HUDEP-2 (cell line): ENCODE measurements around the gene PROCA1.

Experiments
- DNase-seq, 76 experiments: peaks; one replicate each; lab custom pipeline; 2025; ENCODE audit not compliant: unreplicated experiment in 76 of 76; lab: John Stamatoyannopoulos, UW

PROCA1 gene

DNA sequence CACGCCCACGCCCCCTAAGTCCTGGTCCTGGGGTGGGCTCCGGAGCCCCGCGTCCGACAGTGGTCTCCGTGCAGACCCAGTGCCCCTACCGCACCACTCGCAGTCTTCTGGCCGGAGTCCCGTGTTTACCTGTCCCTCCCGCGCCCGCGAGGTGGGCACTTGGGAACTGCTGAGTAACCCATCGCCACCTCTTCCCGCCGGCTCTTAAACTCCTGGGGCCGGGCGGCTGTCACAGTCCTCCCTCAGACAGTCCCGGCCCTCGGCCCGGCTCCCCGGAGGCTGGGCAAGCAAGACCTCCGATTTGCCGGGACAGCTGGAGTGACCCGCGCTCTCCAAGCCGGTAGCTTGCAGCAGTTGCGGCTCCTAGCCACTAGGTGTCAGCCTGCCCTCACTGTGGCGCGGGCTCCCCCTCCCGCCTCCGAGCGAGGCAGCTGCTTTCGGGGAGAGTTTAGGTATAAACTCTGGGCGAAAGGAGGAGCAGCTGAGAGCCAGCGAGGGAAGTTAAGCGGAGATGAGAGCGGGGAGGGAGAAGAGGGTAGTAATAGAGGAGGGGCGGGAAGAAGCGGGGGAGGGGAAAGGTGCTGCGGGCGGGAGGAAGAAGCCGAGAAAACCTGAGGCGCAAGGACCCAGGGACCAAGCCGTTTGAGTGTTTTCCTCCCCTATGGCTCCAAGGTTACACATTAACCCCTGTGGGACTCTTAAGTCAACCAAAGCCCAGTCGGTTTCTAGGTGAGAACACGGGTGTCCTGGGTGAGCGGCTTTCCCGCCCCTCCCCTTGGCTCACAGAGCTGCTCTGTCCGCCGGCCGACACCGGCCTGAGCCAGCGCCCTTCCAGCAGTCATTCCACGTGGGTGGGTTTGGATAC is 15.2 kb upstream of the PROCA1 start:
- peak in 74 of 76 experiments; percentile 40 to 93 (median 87) for DNase-seq

DNA sequence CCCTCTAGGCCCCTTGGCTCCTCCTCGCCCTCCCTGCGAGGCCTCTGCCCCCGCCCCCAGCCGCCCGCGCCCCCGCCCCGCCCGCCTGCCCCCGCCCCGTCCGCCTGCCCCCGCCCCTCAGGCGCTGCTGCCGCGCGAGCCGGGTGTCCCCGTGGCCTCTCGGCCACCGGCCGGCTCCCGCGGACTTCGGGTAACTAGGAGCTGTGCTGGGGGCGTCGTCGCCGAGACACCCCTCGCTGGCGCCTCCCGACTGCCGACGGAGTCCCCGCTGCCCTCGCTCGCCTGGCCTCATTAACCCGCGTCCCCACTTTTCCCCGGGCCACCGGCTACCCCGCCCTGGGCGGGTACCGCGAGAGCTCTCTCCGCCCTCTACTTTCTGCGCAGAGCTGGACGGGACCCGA is 14.5 kb upstream of the PROCA1 start, which contains the start of gene TLCD1:
TLCD1 (minus strand) TSS at position 8 of the 401 bp plus-strand sequence. CDS start 136 bp downstream, outside the sequence.
- peak in 69 of 76 experiments; percentile 3 to 90 (median 67) for DNase-seq

DNA sequence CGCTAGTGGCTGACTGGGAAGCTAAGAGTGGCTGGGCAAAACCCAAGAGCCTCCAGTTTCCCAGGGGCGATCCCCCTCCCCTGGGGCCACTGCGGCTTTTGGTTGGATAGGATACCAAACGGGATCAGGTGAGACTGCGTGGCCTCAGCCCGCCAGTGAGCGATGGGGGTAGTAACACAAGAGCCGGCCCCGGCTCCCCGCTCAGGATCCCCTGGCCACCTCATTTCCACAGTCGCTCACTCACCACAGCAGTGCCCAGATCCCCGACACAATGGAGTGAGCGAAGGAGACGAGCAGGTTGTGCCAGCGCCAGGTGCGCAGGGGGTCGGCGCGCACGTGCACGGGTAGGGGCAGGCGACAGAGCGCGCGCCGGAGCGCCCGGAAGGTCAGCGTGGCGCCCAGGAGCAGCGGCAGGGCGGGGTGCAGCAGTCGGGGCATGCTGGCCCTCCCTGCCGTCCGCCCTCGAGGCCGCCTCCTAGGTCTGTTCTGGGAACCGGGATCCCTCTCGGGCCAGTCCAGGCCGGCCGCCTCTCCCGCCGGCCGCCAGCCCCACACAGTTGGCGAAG is 14.1 kb upstream of the PROCA1 start:
- peak in 55 of 76 experiments; percentile 22 to 85 (median 59) for DNase-seq

GRCh38 chr17:28725166-28725659 is 13.5 kb upstream of the PROCA1 start:
- peak in 41 of 76 experiments; percentile 17 to 89 (median 49) for DNase-seq

- peak in 7 of 76 experiments; percentile 2 to 52 (median 18) for DNase-seq
Observed at GRCh38 chr17:28724500-28725165, 12.9 kb upstream of the PROCA1 start.

GRCh38 chr17:28723836-28724499 is 12.3 kb upstream of the PROCA1 start:
- DNase-seq: peak in 1 of 76 experiments; percentile 36

- DNase-seq: no peak
Observed at GRCh38 chr17:28723159-28723835, 11.6 kb upstream of the PROCA1 start.

- DNase-seq: no peak
Observed at GRCh38 chr17:28722417-28723158, 10.9 kb upstream of the PROCA1 start.

DNA sequence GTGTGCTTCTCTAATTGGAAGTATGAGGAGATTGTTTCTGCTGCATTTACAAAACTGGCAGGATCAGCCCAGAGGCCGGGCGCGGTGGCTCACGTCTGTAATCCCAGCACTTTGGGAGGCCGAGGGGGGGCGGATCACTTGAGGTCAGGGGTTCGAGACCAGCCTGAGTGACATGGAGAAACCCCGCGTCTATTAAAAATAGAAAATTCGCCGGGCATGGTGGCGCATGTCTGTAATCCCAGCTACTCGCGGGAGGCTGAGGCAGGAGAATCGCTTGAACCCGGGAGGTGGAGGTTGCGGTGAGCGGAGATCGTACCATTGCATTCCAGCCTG is 9.3 kb upstream of the PROCA1 start:
- peak in 1 of 76 experiments; percentile 27 for DNase-seq

GRCh38 chr17:28720247-28720996 is 8.7 kb upstream of the PROCA1 start:
- DNase-seq: peak in 13 of 76 experiments; percentile 11 to 59 (median 24)

DNA sequence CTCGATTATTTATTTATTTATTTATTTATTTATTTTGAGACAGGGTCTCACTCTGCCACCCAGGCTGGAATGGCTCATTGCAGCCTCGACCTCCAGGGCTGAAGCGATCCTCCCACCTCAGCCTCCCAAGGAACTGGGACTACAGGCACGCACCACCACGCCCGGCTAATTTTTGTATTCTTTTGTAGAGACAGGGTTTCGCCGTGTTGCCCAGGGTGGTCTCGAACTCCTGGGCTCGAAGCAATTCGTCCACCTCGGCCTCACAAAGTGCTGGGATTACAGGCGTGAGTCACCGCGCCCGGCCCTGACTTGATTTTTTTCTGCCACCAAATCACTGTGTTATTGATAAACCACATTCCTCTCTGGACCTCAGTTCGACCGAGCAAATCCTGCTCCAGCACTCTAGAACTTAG is 7.3 kb upstream of the PROCA1 start:
- peak in 4 of 76 experiments; percentile 43 to 68 (median 56) for DNase-seq

DNA sequence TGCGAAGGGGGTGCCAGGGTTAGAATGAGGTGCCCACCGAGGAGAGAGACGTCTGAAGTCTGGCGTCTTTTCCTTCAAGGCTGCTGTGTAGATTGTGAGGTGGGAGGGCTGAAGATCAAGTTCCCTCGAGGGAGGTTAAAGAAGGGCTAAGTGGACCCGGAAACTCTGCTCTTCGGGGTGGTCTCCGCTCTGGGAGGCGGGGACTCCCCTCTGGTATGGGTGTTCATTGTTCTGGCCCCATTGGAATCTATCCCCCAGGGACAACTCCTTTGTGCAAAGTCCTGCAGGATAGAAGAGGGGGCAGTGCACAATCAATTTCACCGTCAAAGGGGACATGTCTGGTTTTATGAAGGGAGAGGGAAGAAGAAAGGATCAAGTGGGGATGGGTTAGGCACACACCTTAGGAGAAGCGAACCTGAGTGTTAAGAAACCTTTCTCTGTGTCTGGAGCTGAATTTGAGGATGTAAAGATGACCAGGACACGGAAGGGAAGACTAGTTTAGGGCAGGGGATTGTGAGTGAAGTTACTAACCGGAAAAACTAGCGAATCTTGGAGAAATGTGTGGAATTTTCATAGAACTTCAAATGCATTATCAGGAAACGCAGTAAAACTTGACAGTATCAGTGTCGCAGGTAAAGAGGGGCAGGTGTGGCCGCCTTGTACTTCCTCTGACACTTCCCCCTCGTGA is 6.8 kb upstream of the PROCA1 start:
- no peak for DNase-seq

GRCh38 chr17:28717578-28718332 is 6.1 kb upstream of the PROCA1 start, which contains the start of gene RAB34:
RAB34 (minus strand) TSS chr17:28717868; CDS start chr17:28717266, 602 bp downstream.
- no peak for DNase-seq

DNA sequence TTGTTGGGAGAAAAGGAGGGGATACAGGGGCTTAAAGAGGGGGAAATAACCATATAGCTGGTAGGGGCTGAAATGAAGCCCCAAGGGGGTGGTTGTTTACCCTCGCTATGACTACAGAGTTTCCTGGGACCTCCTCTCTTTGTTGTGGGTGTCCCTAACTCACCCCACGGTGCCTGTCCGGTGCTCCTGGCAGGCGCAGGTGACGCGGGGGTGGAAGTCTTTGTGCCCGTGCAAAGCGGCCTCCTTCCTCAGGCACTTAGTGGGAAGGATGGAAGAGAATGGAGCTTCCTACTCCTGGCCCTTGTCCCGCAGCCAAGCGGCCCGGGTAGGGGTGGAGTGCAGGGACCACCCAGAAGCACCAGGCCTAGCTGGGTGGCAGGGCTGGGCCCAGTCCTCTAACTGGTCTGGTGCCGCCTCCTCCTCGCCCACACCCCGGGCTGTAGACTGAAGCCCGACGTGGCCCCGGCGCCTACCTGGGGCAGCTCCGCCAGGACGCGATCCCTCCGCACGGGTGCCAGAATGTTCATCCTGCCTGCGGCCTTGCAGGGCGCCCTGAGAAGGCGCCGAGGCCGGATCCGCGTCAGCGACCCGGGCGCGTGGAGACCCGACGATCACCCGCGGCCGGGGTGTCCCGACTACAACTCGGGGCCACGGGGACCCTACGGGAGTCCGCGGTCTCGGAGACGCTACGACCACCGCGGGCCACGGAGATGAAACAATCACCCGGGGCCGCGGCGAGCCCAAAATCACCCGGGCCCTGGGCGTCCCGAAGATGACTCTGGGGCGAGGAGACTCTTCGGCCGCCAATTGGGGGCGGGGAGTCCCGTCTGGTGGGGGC is 5.3 kb upstream of the PROCA1 start:
- no peak for DNase-seq

GRCh38 chr17:28715217-28715616 is 3.5 kb upstream of the PROCA1 start:
- no peak for DNase-seq

- DNase-seq: no peak
Observed at GRCh38 chr17:28714281-28714680, 2.6 kb upstream of the PROCA1 start.
